Measurements from ENCODE around the gene BHLHE23. TPM values are rescaled to one million over a fixed set of nuclear protein-coding genes. Genes with fewer than 3 reads are reported as not detected.

BHLHE23 gene
- total and polyA plus RNA-seq, 4 donors, result not detected

- Histone ChIP-seq H3K27ac (ENCODE audit: low read depth in 1 of 2, low read length in 1 of 2) (no peak overlapping the region), H3K9ac (ENCODE audit: insufficient read depth in 1 of 2, low read length in 2 of 2) (no peak overlapping the region), H3K9me3 (ENCODE audit: control insufficient read depth in 4 of 4, insufficient read depth in 3 of 4, low read length in 3 of 4) (peaks cover 0 to 13% (median 0%) of the 10 kb centered on the region in 4 donors), H3K36me3 (ENCODE audit: control insufficient read depth in 4 of 4, insufficient read depth in 4 of 4, low read length in 4 of 4) (no peaks in the 10 kb centered on the region), H3K4me3 (no peak overlapping the region), H3K27me3 (ENCODE audit: control insufficient read depth in 3 of 3, insufficient read depth in 3 of 3, low read length in 2 of 3) (peaks cover 20 to 39% (median 25%) of the 10 kb centered on the region in 3 donors), H3K4me1 (ENCODE audit: control insufficient read depth in 5 of 5, insufficient read depth in 5 of 5, low read length in 5 of 5) (no peaks in the 10 kb centered on the region)
- no peak for DNase-seq
- no peak for ATAC-seq (ENCODE audit: insufficient read depth, low FRiP score)
- 84 to 88% methylated on average over 10 of the region's 10 CpGs for WGBS, 2 donors
- no peak for TF ChIP-seq CTCF (IDR thresholded peaks at IDR 0.05; ENCODE audit: control extremely low read depth, extremely low read depth)
Observed at GRCh38 chr20:63020681-63021080, 13.9 kb upstream of the BHLHE23 start.

GRCh38 chr20:63017826-63018411 is 11.2 kb upstream of the BHLHE23 start:
- no peak for ATAC-seq (ENCODE audit: insufficient read depth, low FRiP score)
- no peak overlapping the region for H3K4me3 ChIP-seq
- H3K9me3 ChIP-seq (ENCODE audit: control insufficient read depth in 4 of 4, insufficient read depth in 3 of 4, low read length in 3 of 4), result peaks cover 0 to 21% (median 4%) of the 10 kb centered on the region in 4 donors
- 88 to 91% methylated on average over 25 of the region's 25 CpGs for WGBS, 2 donors
- no peak overlapping the region for H3K27ac ChIP-seq (ENCODE audit: low read depth in 1 of 2, low read length in 1 of 2)
- peaks cover 32 to 48% (median 36%) of the 10 kb centered on the region in 3 donors for H3K27me3 ChIP-seq (ENCODE audit: control insufficient read depth in 3 of 3, insufficient read depth in 3 of 3, low read length in 2 of 3)
- H3K4me1 ChIP-seq (ENCODE audit: control insufficient read depth in 5 of 5, insufficient read depth in 5 of 5, low read length in 5 of 5), result no peaks in the 10 kb centered on the region
- no peak overlapping the region for H3K9ac ChIP-seq (ENCODE audit: insufficient read depth in 1 of 2, low read length in 2 of 2)
- no peak for DNase-seq
- H3K36me3 ChIP-seq (ENCODE audit: control insufficient read depth in 4 of 4, insufficient read depth in 4 of 4, low read length in 4 of 4), result no peaks in the 10 kb centered on the region
- TF ChIP-seq CTCF (IDR thresholded peaks at IDR 0.05; ENCODE audit: control extremely low read depth, extremely low read depth), result no peak

DNA sequence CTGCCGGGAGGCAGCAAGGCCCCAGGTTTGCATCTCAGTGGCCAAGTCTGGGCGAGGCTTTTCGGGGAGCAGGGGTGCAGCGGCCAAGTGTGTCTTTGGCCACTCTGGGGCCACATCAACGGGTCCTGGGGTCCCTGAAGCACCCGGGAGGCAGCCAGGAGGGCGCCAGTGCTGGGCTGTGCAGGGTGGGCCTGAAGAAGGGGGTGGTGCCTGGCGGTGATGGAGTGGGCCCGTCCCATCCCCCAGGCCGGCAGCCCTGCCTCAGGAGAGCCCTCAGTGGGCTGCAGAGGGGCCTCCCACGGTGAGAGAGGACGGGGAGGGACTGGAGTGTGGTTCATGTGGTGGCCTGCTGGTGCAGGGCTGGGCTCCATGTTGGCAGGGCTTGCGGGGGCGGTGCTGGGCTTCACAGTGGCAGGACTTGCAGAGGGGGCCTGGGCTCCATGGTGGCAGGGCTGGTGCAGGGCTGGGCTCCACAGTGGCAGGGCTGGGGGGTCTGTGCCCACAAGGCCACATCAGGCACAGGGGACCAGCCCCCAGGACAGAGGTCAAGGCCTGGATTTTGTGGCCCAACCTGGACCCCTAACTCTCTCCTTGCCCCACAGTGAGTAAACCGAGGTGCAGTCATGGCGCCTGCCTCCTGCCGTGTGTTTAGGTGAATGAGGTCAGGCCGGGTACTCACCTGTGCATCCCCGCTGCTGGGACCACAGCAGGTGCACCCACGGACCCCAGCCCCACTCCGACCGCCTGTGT is 10.5 kb upstream of the BHLHE23 start:
- Histone ChIP-seq H3K4me1 (ENCODE audit: control insufficient read depth in 5 of 5, insufficient read depth in 5 of 5, low read length in 5 of 5) (no peaks in the 10 kb centered on the region), H3K27ac (ENCODE audit: low read depth in 1 of 2, low read length in 1 of 2) (no peak overlapping the region), H3K9ac (ENCODE audit: insufficient read depth in 1 of 2, low read length in 2 of 2) (no peak overlapping the region), H3K27me3 (ENCODE audit: control insufficient read depth in 3 of 3, insufficient read depth in 3 of 3, low read length in 2 of 3) (peaks cover 36 to 46% (median 37%) of the 10 kb centered on the region in 3 donors), H3K36me3 (ENCODE audit: control insufficient read depth in 4 of 4, insufficient read depth in 4 of 4, low read length in 4 of 4) (no peaks in the 10 kb centered on the region), H3K4me3 (no peak overlapping the region), H3K9me3 (ENCODE audit: control insufficient read depth in 4 of 4, insufficient read depth in 3 of 4, low read length in 3 of 4) (peaks cover 0 to 24% (median 5%) of the 10 kb centered on the region in 4 donors)
- no peak for DNase-seq
- WGBS, 2 donors, result 72 to 81% methylated on average over 21 to 22 of the region's 22 CpGs
- no peak for TF ChIP-seq CTCF (IDR thresholded peaks at IDR 0.05; ENCODE audit: control extremely low read depth, extremely low read depth)
- no peak for ATAC-seq (ENCODE audit: insufficient read depth, low FRiP score)
